ENCODE measurements around the gene IGLL1. TPM values are rescaled to one million over a fixed set of nuclear protein-coding genes. Genes with fewer than 3 reads are reported as not detected.

Gene IGLL1
- total and polyA plus RNA-seq, 4 donors = 17.4 TPM; not detected in 3

- Histone ChIP-seq H3K36me3 (ENCODE audit: control insufficient read depth in 4 of 4, insufficient read depth in 3 of 4, low read depth in 1 of 4, low read length in 3 of 4) (no peaks in the 10 kb centered on the region), H3K9me3 (ENCODE audit: control insufficient read depth in 4 of 4, low read length in 3 of 4) (no peaks in the 10 kb centered on the region), H3K9ac (ENCODE audit: low read depth in 1 of 2, low read length in 2 of 2) (no peak overlapping the region), H3K4me1 (ENCODE audit: control insufficient read depth in 4 of 4, insufficient read depth in 4 of 4, low read length in 3 of 4) (no peaks in the 10 kb centered on the region), H3K4me3 (ENCODE audit: low read depth in 1 of 3, low read length in 3 of 3) (no peak overlapping the region), H3K27ac (ENCODE audit: low read depth in 1 of 2, low read length in 2 of 2) (no peak overlapping the region), H3K27me3 (ENCODE audit: control insufficient read depth in 4 of 4, insufficient read depth in 4 of 4, low read length in 3 of 4) (no peaks in the 10 kb centered on the region)
- no peak for DNase-seq (ENCODE audit: low spot score)
- TF ChIP-seq FOXA2 (IDR thresholded peaks at IDR 0.05) = no peak
- TF ChIP-seq JUND (IDR thresholded peaks at IDR 0.05) = no peak
- no peak for TF ChIP-seq YY1 (IDR thresholded peaks at IDR 0.05)
- no peak for TF ChIP-seq ATF3 (IDR thresholded peaks at IDR 0.05)
- no peak for TF ChIP-seq HNF4A (conservative IDR thresholded peaks at IDR 0.05)
- no peak for TF ChIP-seq GABPA (IDR thresholded peaks at IDR 0.05 in 1 of 2, conservative IDR thresholded peaks at IDR 0.05 in 1 of 2)
- no peak for TF ChIP-seq ZBTB33 (IDR thresholded peaks at IDR 0.05)
- no peak for TF ChIP-seq HNF4G (IDR thresholded peaks at IDR 0.05)
- WGBS = 90% methylated on average over 4 of the region's 4 CpGs
These were observed 8.6 kb downstream of the IGLL1 start for GRCh38 chr22:23571486-23571885.

GRCh38 chr22:23570681-23571080 lies 9.4 kb downstream of the IGLL1 start:
- peaks cover 0 to 5% (median 4%) of the 10 kb centered on the region in 4 donors for H3K4me1 ChIP-seq (ENCODE audit: control insufficient read depth in 4 of 4, insufficient read depth in 4 of 4, low read length in 3 of 4)
- no peaks in the 10 kb centered on the region for H3K27me3 ChIP-seq (ENCODE audit: control insufficient read depth in 4 of 4, insufficient read depth in 4 of 4, low read length in 3 of 4)
- H3K36me3 ChIP-seq (ENCODE audit: control insufficient read depth in 4 of 4, insufficient read depth in 3 of 4, low read depth in 1 of 4, low read length in 3 of 4) = no peaks in the 10 kb centered on the region
- H3K9me3 ChIP-seq (ENCODE audit: control insufficient read depth in 4 of 4, low read length in 3 of 4) = no peaks in the 10 kb centered on the region
- H3K9ac ChIP-seq (ENCODE audit: low read depth in 1 of 2, low read length in 2 of 2) = no peak overlapping the region
- no peak overlapping the region for H3K4me3 ChIP-seq (ENCODE audit: low read depth in 1 of 3, low read length in 3 of 3)
- no peak for DNase-seq (ENCODE audit: low spot score)
- WGBS = 92% methylated on average over 8 of the region's 8 CpGs
- no peak overlapping the region for H3K27ac ChIP-seq (ENCODE audit: low read depth in 1 of 2, low read length in 2 of 2)
- TF ChIP-seq MAX (IDR thresholded peaks at IDR 0.05) (no peak), REST (IDR thresholded peaks at IDR 0.05) (no peak), EGR1 (IDR thresholded peaks at IDR 0.05; ENCODE audit: low read depth in 2 of 2) (no peak), TAF1 (conservative IDR thresholded peaks at IDR 0.05) (no peak), RAD21 (IDR thresholded peaks at IDR 0.05) (no peak), CTCF (IDR thresholded peaks at IDR 0.05; ENCODE audit: low read depth, low read length, missing input control) (no peak), JUND (IDR thresholded peaks at IDR 0.05) (no peak), FOXA2 (IDR thresholded peaks at IDR 0.05) (no peak), ZBTB33 (IDR thresholded peaks at IDR 0.05) (no peak), GABPA (IDR thresholded peaks at IDR 0.05 in 1 of 2, conservative IDR thresholded peaks at IDR 0.05 in 1 of 2) (no peak), HNF4A (conservative IDR thresholded peaks at IDR 0.05) (no peak), SP1 (IDR thresholded peaks at IDR 0.05) (no peak), NR2F2 (IDR thresholded peaks at IDR 0.05) (no peak), YY1 (IDR thresholded peaks at IDR 0.05) (no peak)

Measured in liver (tissue), 9 donors.